Esophagus squamous epithelium (tissue), 5 donors: ENCODE data around the gene MXRA5. TPM values are rescaled to one million over a fixed set of nuclear protein-coding genes. Genes with fewer than 3 reads are reported as not detected.

Source experiments
- DNase-seq: peaks from one replicate; lab custom pipeline; 2025; lab: John Stamatoyannopoulos, UW
- H3K27ac ChIP-seq, 4 donors: fragments of 200-600 bp; sonication (generic); one replicate each; pipeline ENCODE4 v1.5.1; 2016 to 2019; ENCODE audit warnings: mild to moderate bottlenecking in 1 of 4
- H3K27me3 ChIP-seq, 4 donors: fragments of 200-600 bp; sonication (generic); 1 replicate in 3 of 4; 2 replicates in 1 of 4; pipeline versions ENCODE4 v1.5.1 to v1.6.0; 2017 to 2021; ENCODE audit warnings: antibody characterized with exemption in 1 of 4
- H3K36me3 ChIP-seq, 3 donors: fragments of 200-600 bp; sonication (generic); one replicate each; pipeline ENCODE4 v1.5.1; 2016 to 2019
- H3K4me1 ChIP-seq, 3 donors: fragments of 200-600 bp; sonication (generic); one replicate each; pipeline ENCODE4 v1.5.1; 2017 to 2019
- H3K4me3 ChIP-seq, 4 donors: fragments of 200-600 bp; sonication (generic); 1 replicate in 3 of 4; 2 replicates in 1 of 4; pipeline ENCODE4 v1.5.1; 2016 to 2019; ENCODE audit warnings: mild to moderate bottlenecking in 2 of 4, moderate library complexity in 1 of 4
- H3K9me3 ChIP-seq, 3 donors: fragments of 200-600 bp; sonication (generic); one replicate each; pipeline ENCODE4 v1.5.1; 2016 to 2019
- POLR2A ChIP-seq, 4 donors: fragments of 450-650 bp; IDR thresholded peaks; one replicate each; pipeline ENCODE4 v1.6.1; 2017; ENCODE audit warnings: antibody characterized with exemption in 4 of 4, mild to moderate bottlenecking in 4 of 4, moderate library complexity in 3 of 4
- WGBS, 2 donors: methylation state at CpG; one replicate each; pipeline ENCODE4 v1.1.5; 2018; 5-methylcytosine and 5-hydroxymethylcytosine counted together
- intact Hi-C: fragments of 100-400 bp; cut with DNase I; formaldehyde crosslinking; loops from one replicate; pipeline ENCODE4 v1.15.0; 2022
- total RNA-seq, 4 donors: library from RNA; depleted of rRNA; stranded (reverse); fragments of >200 nt; gene quantifications; one replicate each; pipeline ENCODE4 v1.1.0, GENCODE V29; 2016
- TF ChIP-seq, protein P1 (sequence below), 6 experiments: fragments of 450-650 bp in 4 of 6; fragments of 200-600 bp in 2 of 6; sonication (generic) in 2 of 6; IDR thresholded peaks; one replicate each; pipeline ENCODE4 v1.5.1; 2016 to 2019; ENCODE audit warnings: antibody characterized with exemption in 6 of 6, mild to moderate bottlenecking in 4 of 6, moderate library complexity in 4 of 6
- donor health status: DM: yes; HTN: yes; CAD: no.

Gene MXRA5
- total RNA-seq, 4 donors from 2014 or later, result 4.3 to 9.9 (median 6.4) TPM

DNA sequence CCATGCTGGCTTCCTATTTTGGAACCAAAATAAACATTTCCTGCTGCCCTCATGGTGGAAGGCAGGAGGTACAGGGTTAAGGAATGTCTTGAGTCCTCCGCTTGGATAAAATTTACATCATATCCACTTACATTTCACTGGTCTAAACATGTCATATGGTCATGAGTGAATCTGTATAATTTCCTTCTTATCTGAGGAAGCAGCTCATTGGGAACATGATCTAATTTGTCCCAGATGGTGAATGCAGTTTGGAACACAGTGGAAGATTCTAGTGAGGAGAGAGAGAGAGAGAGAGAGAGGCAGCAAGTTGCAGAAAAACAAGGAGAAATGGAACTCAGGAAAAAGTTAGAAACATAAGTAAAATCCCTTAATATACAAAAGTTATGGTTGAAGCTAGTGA lies 46.8 kb downstream of the MXRA5 start:
- Histone ChIP-seq H3K9me3 (no peaks in the 10 kb centered on the region), H3K27ac (no peak overlapping the region), H3K36me3 (no peaks in the 10 kb centered on the region), H3K27me3 (no peaks in the 10 kb centered on the region), H3K4me3 (no peak overlapping the region), H3K4me1 (no peaks in the 10 kb centered on the region)
- TF ChIP-seq, protein P1, sequence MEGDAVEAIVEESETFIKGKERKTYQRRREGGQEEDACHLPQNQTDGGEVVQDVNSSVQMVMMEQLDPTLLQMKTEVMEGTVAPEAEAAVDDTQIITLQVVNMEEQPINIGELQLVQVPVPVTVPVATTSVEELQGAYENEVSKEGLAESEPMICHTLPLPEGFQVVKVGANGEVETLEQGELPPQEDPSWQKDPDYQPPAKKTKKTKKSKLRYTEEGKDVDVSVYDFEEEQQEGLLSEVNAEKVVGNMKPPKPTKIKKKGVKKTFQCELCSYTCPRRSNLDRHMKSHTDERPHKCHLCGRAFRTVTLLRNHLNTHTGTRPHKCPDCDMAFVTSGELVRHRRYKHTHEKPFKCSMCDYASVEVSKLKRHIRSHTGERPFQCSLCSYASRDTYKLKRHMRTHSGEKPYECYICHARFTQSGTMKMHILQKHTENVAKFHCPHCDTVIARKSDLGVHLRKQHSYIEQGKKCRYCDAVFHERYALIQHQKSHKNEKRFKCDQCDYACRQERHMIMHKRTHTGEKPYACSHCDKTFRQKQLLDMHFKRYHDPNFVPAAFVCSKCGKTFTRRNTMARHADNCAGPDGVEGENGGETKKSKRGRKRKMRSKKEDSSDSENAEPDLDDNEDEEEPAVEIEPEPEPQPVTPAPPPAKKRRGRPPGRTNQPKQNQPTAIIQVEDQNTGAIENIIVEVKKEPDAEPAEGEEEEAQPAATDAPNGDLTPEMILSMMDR (IDR thresholded peaks at IDR 0.05), result no peak
- no peak for TF ChIP-seq POLR2A (IDR thresholded peaks at IDR 0.05)
- no peak for DNase-seq
- intact Hi-C loops, result no loop called here
- WGBS, 2 donors, result 63 to 64% methylated on average over 1 of the region's 1 CpG

DNA sequence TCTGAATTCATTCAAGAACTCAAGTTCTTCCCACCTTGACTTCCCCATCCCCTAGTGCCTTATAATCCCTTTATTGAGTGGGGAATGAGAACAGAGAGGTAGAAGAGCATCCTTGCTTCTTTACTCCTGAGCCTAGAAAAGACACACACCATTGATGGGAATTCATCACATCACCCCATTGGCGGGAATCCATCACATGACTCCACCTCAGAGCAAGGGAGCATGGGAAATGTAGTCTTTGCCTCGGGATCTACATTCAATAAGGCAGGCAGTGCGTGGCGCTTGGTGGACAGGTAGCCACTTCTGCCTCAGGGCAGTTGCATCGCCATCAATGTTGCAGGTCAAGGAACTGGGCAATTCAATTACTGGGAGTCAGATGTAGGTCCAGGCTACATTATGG lies 50.7 kb downstream of the MXRA5 start:
- H3K27me3 ChIP-seq, result no peaks in the 10 kb centered on the region
- intact Hi-C loops, result no loop called here
- 56 to 63% methylated on average over 2 to 5 of the region's 5 CpGs for WGBS, 2 donors

DNA sequence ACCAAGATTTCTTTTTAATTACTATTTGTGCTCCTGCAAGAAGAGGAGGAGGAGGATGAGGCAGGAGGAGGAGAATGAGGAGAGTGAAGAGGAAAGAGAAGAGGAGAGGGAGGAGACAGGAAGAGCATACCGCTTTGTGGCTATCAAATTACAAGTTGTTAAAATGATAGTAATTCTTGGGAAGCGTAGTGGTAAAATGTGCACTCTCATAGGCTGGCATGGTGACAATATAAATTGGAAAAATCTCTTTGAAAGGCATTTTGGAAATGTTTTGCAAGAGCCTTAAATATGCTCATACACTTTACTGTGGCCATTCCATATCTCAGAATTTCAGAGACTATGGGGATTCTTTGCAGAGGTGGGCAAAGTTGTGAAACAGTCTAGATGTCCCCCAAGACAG lies 53.2 kb downstream of the MXRA5 start:
- H3K4me3 ChIP-seq, result no peak overlapping the region
- WGBS, 2 donors, result 66 to 76% methylated on average over 2 of the region's 2 CpGs
- intact Hi-C loops, result no loop called here

More for the DNA sequence above, 50.7 kb downstream of the MXRA5 start:
- Histone ChIP-seq H3K4me3 (no peak overlapping the region), H3K27ac (no peak overlapping the region), H3K4me1 (no peaks in the 10 kb centered on the region), H3K9me3 (no peaks in the 10 kb centered on the region), H3K36me3 (no peaks in the 10 kb centered on the region)
- no peak for DNase-seq
- TF ChIP-seq, protein P1 (IDR thresholded peaks at IDR 0.05), result no peak
- no peak for TF ChIP-seq POLR2A (IDR thresholded peaks at IDR 0.05)

DNA sequence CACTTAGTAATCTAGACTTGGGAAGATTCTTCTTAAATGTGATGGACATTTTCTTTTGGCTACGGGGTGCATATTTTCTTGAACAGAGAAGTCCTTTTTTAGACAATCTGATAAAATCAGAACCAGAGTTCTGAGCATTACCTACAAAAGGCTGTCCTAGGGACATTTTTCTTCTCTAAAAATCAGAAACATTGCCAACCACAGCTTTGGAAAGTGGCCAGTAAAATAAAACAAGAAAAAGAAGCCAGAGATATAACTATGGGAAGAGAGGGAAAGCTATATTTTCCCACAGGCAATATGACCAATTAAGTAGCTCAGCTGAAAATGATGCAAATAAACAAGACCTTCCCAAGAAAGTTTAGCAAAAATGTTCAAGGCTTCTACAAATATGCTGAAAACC lies 55.9 kb downstream of the MXRA5 start:
- no peaks in the 10 kb centered on the region for H3K36me3 ChIP-seq
- intact Hi-C loops, result no loop called here

More for the DNA sequence above, 53.2 kb downstream of the MXRA5 start:
- Histone ChIP-seq H3K27ac (no peak overlapping the region), H3K27me3 (no peaks in the 10 kb centered on the region), H3K4me1 (no peaks in the 10 kb centered on the region), H3K36me3 (no peaks in the 10 kb centered on the region), H3K9me3 (no peaks in the 10 kb centered on the region)
- DNase-seq, result no peak
- TF ChIP-seq, protein P1 (IDR thresholded peaks at IDR 0.05), result no peak
- TF ChIP-seq POLR2A (IDR thresholded peaks at IDR 0.05), result no peak

DNA sequence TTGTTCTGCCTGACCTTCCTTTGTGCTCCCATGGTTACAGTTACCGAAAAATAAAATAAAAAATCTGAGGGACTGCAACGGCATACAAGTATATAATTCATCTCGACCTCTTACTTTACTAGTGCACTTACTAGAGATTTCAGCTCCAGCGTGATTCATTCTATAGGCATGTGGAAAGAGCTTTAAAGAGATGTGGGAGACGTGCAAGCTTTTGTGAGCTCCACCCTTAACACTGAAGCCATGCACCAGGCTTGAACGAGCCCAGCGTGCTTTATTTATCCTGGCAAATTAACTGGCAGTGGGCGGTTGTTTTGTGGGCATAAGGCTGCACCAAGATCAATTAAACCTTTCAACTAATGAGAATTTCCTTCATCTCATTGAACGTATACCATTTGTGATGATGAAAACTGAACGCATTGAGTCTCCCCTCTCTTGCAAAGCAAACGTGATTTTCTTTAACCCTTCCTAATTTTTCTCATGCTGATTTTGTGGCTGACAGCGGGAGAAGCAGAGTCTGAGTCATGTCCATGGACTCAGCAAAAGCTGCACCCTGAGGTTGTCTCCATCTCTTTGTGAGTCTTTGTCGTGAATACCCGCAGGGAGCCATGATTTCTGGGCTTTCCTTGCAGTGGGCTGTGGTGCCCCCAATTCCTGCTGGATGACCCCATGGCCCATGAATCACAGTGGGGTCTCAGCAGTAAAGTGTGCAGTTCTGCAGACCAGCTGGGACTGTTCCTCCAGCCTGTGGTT lies 60.1 kb downstream of the MXRA5 start:
- H3K36me3 ChIP-seq, result no peaks in the 10 kb centered on the region
- H3K4me1 ChIP-seq, result peaks cover 0 to 3% (median 0%) of the 10 kb centered on the region in 3 donors
- no peaks in the 10 kb centered on the region for H3K9me3 ChIP-seq
- peak overlapping the region in 1 of 4 donors; percentile 25 for H3K27ac ChIP-seq
- no peak for TF ChIP-seq POLR2A (IDR thresholded peaks at IDR 0.05)
- TF ChIP-seq, protein P1 (IDR thresholded peaks at IDR 0.05), result no peak
- no peak for DNase-seq
- intact Hi-C loops, result no loop called here
- H3K27me3 ChIP-seq, result no peaks in the 10 kb centered on the region
- WGBS, 2 donors, result 26 to 51% methylated on average over 8 to 13 of the region's 14 CpGs
- no peak overlapping the region for H3K4me3 ChIP-seq

More for the DNA sequence above, 55.9 kb downstream of the MXRA5 start:
- Histone ChIP-seq H3K9me3 (no peaks in the 10 kb centered on the region), H3K27ac (no peak overlapping the region), H3K4me3 (no peak overlapping the region), H3K27me3 (no peaks in the 10 kb centered on the region), H3K4me1 (peaks cover 0 to 3% (median 0%) of the 10 kb centered on the region in 3 donors)
- DNase-seq, result no peak
- TF ChIP-seq, protein P1 (IDR thresholded peaks at IDR 0.05), result no peak
- no peak for TF ChIP-seq POLR2A (IDR thresholded peaks at IDR 0.05)
- 67 to 100% methylated on average over 1 of the region's 1 CpG for WGBS, 2 donors
